Esophagus muscularis mucosa (tissue), 4 donors: ENCODE results near the gene UGT1A7.

Experiments
- CTCF ChIP-seq, 3 experiments: fragments of 200-600 bp in 2 of 3; fragments of 450-650 bp in 1 of 3; sonication (generic) in 2 of 3; IDR thresholded peaks; one replicate each; pipeline ENCODE4 v1.5.1; 2017 to 2019; ENCODE audit warnings: antibody characterized with exemption in 3 of 3, mild to moderate bottlenecking in 2 of 3, moderate library complexity in 1 of 3
- EP300 ChIP-seq: sonication (generic); formaldehyde crosslinking; IDR thresholded peaks from one replicate; pipeline ENCODE4 v1.6.1; 2017; ENCODE audit warnings: antibody characterized with exemption
- POLR2A ChIP-seq: fragments of 450-650 bp; IDR thresholded peaks from one replicate; pipeline ENCODE4 v1.6.1; 2017; ENCODE audit warnings: antibody characterized with exemption, moderate library complexity, mild to moderate bottlenecking, low read depth
- POLR2AphosphoS5 ChIP-seq, 2 donors: sonication (generic); formaldehyde crosslinking; IDR thresholded peaks; one replicate each; pipeline ENCODE4 v1.6.1; 2017; ENCODE audit warnings: antibody characterized with exemption in 2 of 2

- TF ChIP-seq CTCF (IDR thresholded peaks at IDR 0.05), result no peak
- TF ChIP-seq POLR2A, result no peak
- TF ChIP-seq POLR2AphosphoS5 (IDR thresholded peaks at IDR 0.05), result no peak
- no peak for TF ChIP-seq EP300
Observed at GRCh38 chr2:233769260-233769659, 87.6 kb downstream of the UGT1A7 start.
